Thymus (tissue), 2 donors: ENCODE data around the gene CHI3L1. TPM values are rescaled to one million over a fixed set of nuclear protein-coding genes. Genes with fewer than 3 reads are reported as not detected.

Source experiments
- polyA plus RNA-seq: library from polyadenylated mRNA; stranded (reverse); fragments of 200-250 nt; gene quantifications from one replicate; pipeline ENCODE4 v1.2.3, GENCODE V29; 2013
- total RNA-seq: library from RNA; stranded (reverse); fragments of 120-200 nt; gene quantifications from one replicate; pipeline ENCODE4 v1.2.4, GENCODE V29; 2013
- donor health status: healthy.

Gene CHI3L1
- total and polyA plus RNA-seq, 2 donors = 7.4 to 26.8 TPM

Other genes with a start within 250 kb of the CHI3L1 start
- gene ADIPOR1, start 228.4 kb downstream of the CHI3L1 start, total RNA-seq = 53.0 TPM
- 58.1 TPM for gene ADIPOR1, start 228.4 kb downstream of the CHI3L1 start, polyA plus RNA-seq
- gene CYB5R1, start 219.4 kb downstream of the CHI3L1 start, total RNA-seq = 44.3 TPM
- 45.8 TPM for gene CYB5R1, start 219.4 kb downstream of the CHI3L1 start, polyA plus RNA-seq
- gene TMEM183A, start 179.3 kb downstream of the CHI3L1 start, total RNA-seq = 75.3 TPM
- gene TMEM183A, start 179.3 kb downstream of the CHI3L1 start, polyA plus RNA-seq = 50.6 TPM
- gene PPFIA4, start 160.2 kb downstream of the CHI3L1 start, total RNA-seq = 2.1 TPM
- 0.82 TPM for gene PPFIA4, start 160.2 kb downstream of the CHI3L1 start, polyA plus RNA-seq
- 7.8 TPM for gene MYOG, start 100.7 kb downstream of the CHI3L1 start, total RNA-seq
- 4.7 TPM for gene MYOG, start 100.7 kb downstream of the CHI3L1 start, polyA plus RNA-seq
- gene ADORA1, start 59.0 kb downstream of the CHI3L1 start, total RNA-seq = 0.28 TPM
- gene ADORA1, start 59.0 kb downstream of the CHI3L1 start, polyA plus RNA-seq = 0.64 TPM
- gene MYBPH, start 10.9 kb downstream of the CHI3L1 start, total RNA-seq = 0.99 TPM
- gene MYBPH, start 10.9 kb downstream of the CHI3L1 start, polyA plus RNA-seq = 1.7 TPM
- gene CHIT1, start 43.0 kb upstream of the CHI3L1 start, total RNA-seq = 6.2 TPM
- gene CHIT1, start 43.0 kb upstream of the CHI3L1 start, polyA plus RNA-seq = 36.0 TPM
- 174 TPM for gene BTG2, start 118.8 kb upstream of the CHI3L1 start, total RNA-seq
- gene BTG2, start 118.8 kb upstream of the CHI3L1 start, polyA plus RNA-seq = 171 TPM
- gene FMOD, start 164.4 kb upstream of the CHI3L1 start, total RNA-seq = 7.1 TPM
- gene FMOD, start 164.4 kb upstream of the CHI3L1 start, polyA plus RNA-seq = 7.5 TPM